NCI-H2196 (cell line): ENCODE results near the gene OR9A2.
A peak's percentile ranks its signal among the peaks of the same experiment; 100 is the strongest.

Source experiments
- DNase-seq: peaks from one replicate; lab custom pipeline; 2025; ENCODE audit not compliant: unreplicated experiment; lab: John Stamatoyannopoulos, UW

OR9A2 gene

GRCh38 chr7:143023047-143023446 lies 3.9 kb downstream of the OR9A2 start:
- no peak for DNase-seq

- no peak for DNase-seq
Observed at GRCh38 chr7:143018931-143019330, 8.0 kb downstream of the OR9A2 start.

- no peak for DNase-seq
Observed at GRCh38 chr7:143016996-143017395, 9.9 kb downstream of the OR9A2 start.

GRCh38 chr7:143015926-143016490 lies 10.9 kb downstream of the OR9A2 start:
- no peak for DNase-seq

- no peak for DNase-seq
Observed at GRCh38 chr7:143015084-143015483, 11.8 kb downstream of the OR9A2 start.

- DNase-seq = no peak
Observed at GRCh38 chr7:143013893-143014292, 13.0 kb downstream of the OR9A2 start.

- DNase-seq = no peak
Observed at GRCh38 chr7:143013473-143013872, 13.5 kb downstream of the OR9A2 start.

- DNase-seq = no peak
Observed at GRCh38 chr7:143012409-143012808, 14.5 kb downstream of the OR9A2 start.

- no peak for DNase-seq
Observed at GRCh38 chr7:143012001-143012400, 14.9 kb downstream of the OR9A2 start.

GRCh38 chr7:143008007-143008901 lies 18.7 kb downstream of the OR9A2 start:
- peak; percentile 71 for DNase-seq

- DNase-seq = no peak
Observed at GRCh38 chr7:143005632-143006260, 21.2 kb downstream of the OR9A2 start.

GRCh38 chr7:143003393-143004051 lies 23.4 kb downstream of the OR9A2 start:
- DNase-seq = peak; percentile 39

GRCh38 chr7:143002898-143003297 lies 24.0 kb downstream of the OR9A2 start:
- DNase-seq = no peak

GRCh38 chr7:143002106-143002505 lies 24.8 kb downstream of the OR9A2 start:
- no peak for DNase-seq

GRCh38 chr7:143000648-143001047 lies 26.3 kb downstream of the OR9A2 start:
- no peak for DNase-seq

- no peak for DNase-seq
Observed at GRCh38 chr7:142999793-143000192, 27.1 kb downstream of the OR9A2 start.

GRCh38 chr7:142998966-142999365 lies 28.0 kb downstream of the OR9A2 start:
- no peak for DNase-seq

GRCh38 chr7:142997456-142997989 lies 29.4 kb downstream of the OR9A2 start:
- no peak for DNase-seq

GRCh38 chr7:142992427-142992826 lies 34.5 kb downstream of the OR9A2 start:
- no peak for DNase-seq

GRCh38 chr7:142984297-142984696 lies 42.6 kb downstream of the OR9A2 start:
- DNase-seq = no peak

- DNase-seq = no peak
Observed at GRCh38 chr7:142983825-142984224, 43.1 kb downstream of the OR9A2 start.
